HL-60 (cell line): ENCODE results near the gene PWWP2B.

Experiments used
- DNase-seq, 2 experiments: peaks; one replicate each; pipeline ENCODE4 v3.0.0-alpha.2; 2010 to 2020; ENCODE audit warnings: low read depth in 1 of 2, low spot score in 1 of 2
- H3K27ac ChIP-seq: fragments of 250-450 bp; sonication (Bioruptor Pico); replicated peaks from 2 replicates; pipeline ENCODE4 v1.5.1; 2020; ENCODE audit warnings: mild to moderate bottlenecking, moderate library complexity
- H3K27me3 ChIP-seq: fragments of 250-450 bp; sonication (Bioruptor Pico); 2 replicates; pipeline ENCODE4 v1.5.1; 2021; ENCODE audit warnings: mild to moderate bottlenecking, moderate library complexity; ENCODE audit not compliant: insufficient read depth, poor library complexity, severe bottlenecking
- H3K4me3 ChIP-seq: replicated peaks from 2 replicates; pipeline ENCODE4 v1.5.1; 2011; ENCODE audit warnings: mild to moderate bottlenecking, control low read depth, low read length; ENCODE audit not compliant: insufficient read depth
- CTCF ChIP-seq: IDR thresholded peaks from one replicate; pipeline ENCODE4 v1.5.1; 2011; ENCODE audit warnings: low read length, control low read depth, inconsistent platforms; ENCODE audit not compliant: insufficient read depth
- GABPA ChIP-seq: IDR thresholded peaks from 2 replicates; pipeline ENCODE4 v1.6.1; 2012; ENCODE audit warnings: low read depth
- POLR2AphosphoS5 ChIP-seq: IDR thresholded peaks from 2 replicates; pipeline ENCODE4 v1.6.1; 2012; ENCODE audit warnings: low read depth
- REST ChIP-seq: IDR thresholded peaks from 2 replicates; pipeline ENCODE4 v1.6.1; 2012; ENCODE audit warnings: low read depth; ENCODE audit not compliant: insufficient replicate concordance
- SPI1 ChIP-seq: IDR thresholded peaks from 2 replicates; pipeline ENCODE4 v1.6.1; 2012; ENCODE audit warnings: low read depth, mild to moderate bottlenecking, borderline replicate concordance

The PWWP2B gene

DNA sequence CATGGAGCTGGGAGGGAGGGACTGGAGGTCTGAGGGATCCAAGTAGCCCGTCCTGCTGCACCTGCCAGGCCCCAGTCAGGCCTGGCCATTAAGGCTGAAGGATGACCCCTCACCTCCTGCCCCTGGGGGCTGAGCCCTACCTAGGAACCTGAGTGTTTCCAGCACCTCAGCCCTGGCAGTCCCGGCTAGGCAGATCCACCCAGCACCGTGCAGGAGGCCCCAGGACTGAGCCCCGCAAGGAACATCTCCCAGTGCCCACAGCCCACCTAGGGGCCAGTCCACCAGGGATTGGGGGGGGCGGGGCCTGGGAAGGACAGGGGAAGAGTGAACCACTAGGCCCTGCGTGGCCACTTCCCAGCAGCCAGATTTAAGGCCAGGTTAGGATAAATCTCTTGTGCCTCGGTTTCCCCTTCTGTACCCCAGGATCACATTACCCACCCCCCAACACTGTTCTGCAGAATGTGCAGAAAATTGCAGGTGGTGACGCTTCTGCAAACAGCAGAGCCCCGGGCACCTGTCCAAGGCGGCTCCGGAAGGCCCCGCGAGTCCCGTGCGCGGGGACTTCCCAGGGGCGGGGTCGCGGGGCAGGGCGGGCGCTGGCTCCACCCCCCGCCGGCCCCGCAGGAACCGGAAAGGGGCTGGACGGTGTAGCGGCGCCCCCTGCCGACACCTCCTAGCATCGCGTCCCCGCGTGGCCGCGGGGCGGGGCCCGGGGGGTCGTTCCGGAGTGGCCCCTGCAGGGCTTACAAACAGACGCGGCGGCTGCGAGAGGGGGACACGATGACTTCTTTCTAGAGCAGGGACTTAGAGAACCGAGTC, 55.9 kb downstream of the PWWP2B start:
- no peak for TF ChIP-seq SPI1
- no peak for TF ChIP-seq POLR2AphosphoS5
- no peak; the same call in 1 of the 2 replicates for TF ChIP-seq GABPA
- no peak for TF ChIP-seq REST
- TF ChIP-seq CTCF = peak; percentile 64
- H3K27me3 ChIP-seq = no peaks in the 10 kb centered on the region
- H3K4me3 ChIP-seq = no peak overlapping the region
- H3K27ac ChIP-seq = no peak overlapping the region
- DNase-seq = peak; percentile 51 to 71

- no peak overlapping the region for H3K27ac ChIP-seq
- DNase-seq = no peak
- no peak for TF ChIP-seq GABPA
- no peak for TF ChIP-seq REST
- no peak for TF ChIP-seq CTCF
- no peak for TF ChIP-seq POLR2AphosphoS5
- no peak for TF ChIP-seq SPI1
- H3K4me3 ChIP-seq = no peak overlapping the region
- no peaks in the 10 kb centered on the region for H3K27me3 ChIP-seq
Observed at GRCh38 chr10:132453470-132453861, 56.5 kb downstream of the PWWP2B start.

DNA sequence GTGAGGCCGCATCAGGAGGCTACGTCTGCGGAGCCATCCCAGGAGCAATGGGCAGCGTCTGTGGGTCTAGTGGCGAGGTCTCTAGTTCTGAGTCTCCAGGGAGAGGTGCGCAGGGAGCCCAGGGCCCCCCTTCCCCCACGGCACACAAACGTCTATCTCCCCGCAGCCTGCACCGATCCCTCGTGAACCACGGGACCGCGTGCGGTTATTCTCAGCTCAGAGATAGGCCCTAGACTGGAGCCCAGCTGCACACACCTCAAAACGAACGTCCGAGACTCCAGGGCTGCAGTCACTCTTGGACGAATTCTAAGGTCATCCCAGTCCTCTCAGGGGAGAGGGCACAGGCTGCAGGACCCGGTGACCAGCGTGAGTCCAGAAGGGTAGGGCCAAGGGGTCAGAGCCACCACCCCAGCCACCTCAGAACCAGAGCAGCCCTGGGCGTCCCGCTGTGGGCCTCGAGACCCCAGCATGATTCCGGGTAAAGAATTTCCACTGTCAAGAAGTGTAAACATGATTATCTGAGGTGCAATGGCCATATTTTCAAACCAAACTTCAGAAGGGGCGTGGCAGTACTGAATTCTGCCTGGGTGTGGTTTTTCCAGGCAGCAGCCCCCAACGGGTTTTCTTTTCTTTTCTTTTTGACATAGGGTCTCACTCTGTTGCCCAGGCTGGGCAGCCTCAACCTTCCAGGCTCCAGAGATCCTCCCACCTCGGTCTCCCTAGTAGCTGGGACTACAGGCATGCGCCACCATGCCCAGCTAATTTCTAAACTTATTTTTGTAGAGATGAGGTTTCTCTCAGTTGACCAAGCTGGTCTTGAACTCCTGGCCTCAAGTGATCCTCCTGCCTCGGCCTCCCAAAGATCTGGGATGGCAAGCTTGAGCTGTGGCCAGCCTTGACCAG, 57.5 kb downstream of the PWWP2B start:
- Histone ChIP-seq H3K27me3 (no peaks in the 10 kb centered on the region), H3K4me3 (no peak overlapping the region), H3K27ac (no peak overlapping the region)
- no peak for TF ChIP-seq GABPA
- no peak for TF ChIP-seq SPI1
- no peak for TF ChIP-seq CTCF
- TF ChIP-seq REST = no peak
- no peak for TF ChIP-seq POLR2AphosphoS5
- DNase-seq = no peak
